Vagina (tissue), 2 donors: ENCODE measurements around the gene SRGAP2. TPM values are rescaled to one million over a fixed set of nuclear protein-coding genes. Genes with fewer than 3 reads are reported as not detected.
"Not testable (repeated sequence)": the region's sequence is repeated elsewhere in the genome, so short reads cannot be mapped to it uniquely, and the experiment has no call there.

Experiments
- DNase-seq, 2 donors: peaks; one replicate each; pipeline ENCODE4 v3.0.0-alpha.2; 2017; ENCODE audit errors: extremely low spot score in 2 of 2
- H3K27ac ChIP-seq: fragments of 200-600 bp; sonication (generic); one replicate; pipeline ENCODE4 v1.5.1; 2019
- H3K27me3 ChIP-seq: fragments of 200-600 bp; sonication (generic); one replicate; pipeline ENCODE4 v1.5.1; 2019
- H3K36me3 ChIP-seq, 2 donors: fragments of 200-600 bp; sonication (generic); one replicate each; pipeline ENCODE4 v1.5.1; 2017 to 2019
- H3K4me1 ChIP-seq: fragments of 200-600 bp; sonication (generic); one replicate; pipeline ENCODE4 v1.5.1; 2019
- H3K4me3 ChIP-seq, 2 donors: fragments of 200-600 bp; sonication (generic); 1 replicate in 1 of 2; 2 replicates in 1 of 2; pipeline ENCODE4 v1.5.1; 2016 to 2019
- H3K9me3 ChIP-seq: fragments of 200-600 bp; sonication (generic); one replicate; pipeline ENCODE4 v1.5.1; 2019
- intact Hi-C: fragments of 100-400 bp; cut with DNase I; formaldehyde crosslinking; loops from one replicate; pipeline ENCODE4 v1.15.1; 2023
- total RNA-seq: library from RNA; depleted of rRNA; stranded (reverse); fragments of >200 nt; gene quantifications from one replicate; pipeline ENCODE4 v1.2.3, GENCODE V29; 2016

Gene SRGAP2
- total RNA-seq, 1 donor from 2014 or later, result 60.2 TPM

- H3K27ac ChIP-seq, H3K4me1 ChIP-seq: not testable (repeated sequence)
These were observed 42.1 kb downstream of the SRGAP2 start for GRCh38 chr1:206245479-206245878.

DNA sequence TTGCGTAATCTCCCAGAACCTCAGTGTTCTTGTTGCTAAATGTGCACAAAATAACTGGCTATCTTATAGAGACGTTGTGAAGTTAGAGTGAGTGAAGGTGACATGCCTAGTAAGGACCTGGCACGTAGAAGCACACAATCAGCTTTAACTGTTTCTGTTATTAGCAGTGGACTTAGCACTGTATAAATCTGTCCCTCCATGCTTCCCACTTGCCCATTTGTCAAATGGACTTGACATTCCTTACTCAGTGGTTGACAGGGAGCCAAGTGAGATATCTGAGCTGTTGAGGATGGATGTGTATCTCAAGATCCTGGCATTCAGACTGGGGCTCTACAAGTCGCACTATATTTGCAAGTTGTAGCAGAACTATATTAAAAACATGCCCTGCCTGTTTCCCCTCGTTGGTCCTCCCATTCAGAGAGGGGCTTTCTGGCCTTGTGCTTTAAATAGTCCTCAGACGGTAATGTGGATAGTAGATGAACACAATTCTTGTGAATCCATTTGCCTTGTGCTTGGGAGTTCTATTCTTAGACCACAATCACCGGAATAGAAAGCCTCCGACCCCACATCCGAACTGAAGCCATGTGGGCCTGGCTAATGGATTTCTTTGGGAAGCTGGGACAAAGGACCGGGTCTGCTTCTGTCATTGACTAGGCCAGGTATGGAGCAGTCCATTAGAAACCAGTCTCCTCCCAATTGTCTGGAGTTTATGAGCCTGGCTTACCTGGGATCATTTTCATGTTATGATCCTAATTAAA, 43.0 kb downstream of the SRGAP2 start:
- H3K36me3 ChIP-seq, H3K27ac ChIP-seq, intact Hi-C loops, H3K27me3 ChIP-seq, H3K9me3 ChIP-seq, DNase-seq, H3K4me3 ChIP-seq, H3K4me1 ChIP-seq: not testable (repeated sequence)

More at GRCh38 chr1:206245479-206245878, 42.1 kb downstream of the SRGAP2 start:
- H3K27me3 ChIP-seq, H3K36me3 ChIP-seq, intact Hi-C loops, DNase-seq, H3K4me3 ChIP-seq, H3K9me3 ChIP-seq: not testable (repeated sequence)

GRCh38 chr1:206250953-206251681, 47.8 kb downstream of the SRGAP2 start:
- H3K27me3 ChIP-seq, DNase-seq, H3K4me1 ChIP-seq, intact Hi-C loops, H3K27ac ChIP-seq, H3K9me3 ChIP-seq, H3K4me3 ChIP-seq, H3K36me3 ChIP-seq: not testable (repeated sequence)

GRCh38 chr1:206252680-206253335, 49.5 kb downstream of the SRGAP2 start:
- H3K9me3 ChIP-seq, H3K36me3 ChIP-seq, DNase-seq, H3K4me1 ChIP-seq, H3K27ac ChIP-seq, H3K4me3 ChIP-seq, H3K27me3 ChIP-seq, intact Hi-C loops: not testable (repeated sequence)

Other genes with a start within 250 kb of the SRGAP2 start
- 6.1 TPM for gene RAB7B, start 200.1 kb upstream of the SRGAP2 start, total RNA-seq
- gene CTSE, start 179.6 kb upstream of the SRGAP2 start, total RNA-seq, result not detected
- 1.7 TPM for gene RHEX, start 150.4 kb upstream of the SRGAP2 start, total RNA-seq
- not detected for gene AVPR1B, start 86.2 kb upstream of the SRGAP2 start, total RNA-seq
- 2.0 TPM for gene FAM72A, start 702 bp upstream of the SRGAP2 start, total RNA-seq